ENCODE data around the gene FAM168B.
A peak's percentile ranks its signal among the peaks of the same experiment; 100 is the strongest.

The FAM168B gene

DNA sequence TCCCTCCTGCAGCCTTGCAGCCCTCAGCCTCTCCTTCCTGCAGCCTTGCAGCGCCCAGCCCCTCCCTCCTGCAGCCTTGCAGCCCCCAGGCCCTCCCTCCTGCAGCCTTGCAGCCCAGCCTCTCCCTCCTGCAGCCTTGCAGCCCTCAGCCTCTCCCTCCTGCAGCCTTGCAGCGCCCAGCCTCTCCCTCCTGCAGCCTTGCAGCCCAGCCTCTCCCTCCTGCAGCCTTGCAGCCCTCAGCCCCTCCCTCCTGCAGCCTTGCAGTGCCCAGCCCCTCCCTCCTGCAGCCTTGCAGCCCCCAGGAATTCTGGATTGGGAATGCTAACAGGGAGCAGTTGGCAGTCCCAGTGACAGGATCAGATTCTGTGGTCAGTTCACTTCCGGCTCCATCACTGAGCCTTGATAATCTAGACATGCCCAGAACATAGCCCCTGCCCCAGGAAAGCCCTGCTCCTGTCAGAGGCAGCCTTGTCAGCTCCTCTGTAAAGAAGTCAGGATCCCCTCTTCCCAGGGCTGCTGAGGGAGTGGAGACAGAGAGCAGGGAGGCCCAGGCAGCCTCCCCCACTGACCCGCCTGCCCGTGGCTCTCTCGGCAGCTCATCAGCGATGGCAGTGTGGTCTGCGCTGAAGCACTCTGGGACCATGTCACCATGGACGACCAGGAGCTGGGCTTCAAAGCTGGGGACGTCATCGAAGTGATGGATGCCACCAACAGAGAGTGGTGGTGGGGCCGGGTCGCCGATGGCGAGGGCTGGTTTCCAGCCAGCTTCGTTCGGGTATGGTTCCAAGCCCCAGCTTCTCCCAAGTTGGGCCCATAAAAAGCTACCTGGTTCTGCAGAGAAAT lies 54.8 kb downstream of the FAM168B start:
- DNase-seq = no peak

DNA sequence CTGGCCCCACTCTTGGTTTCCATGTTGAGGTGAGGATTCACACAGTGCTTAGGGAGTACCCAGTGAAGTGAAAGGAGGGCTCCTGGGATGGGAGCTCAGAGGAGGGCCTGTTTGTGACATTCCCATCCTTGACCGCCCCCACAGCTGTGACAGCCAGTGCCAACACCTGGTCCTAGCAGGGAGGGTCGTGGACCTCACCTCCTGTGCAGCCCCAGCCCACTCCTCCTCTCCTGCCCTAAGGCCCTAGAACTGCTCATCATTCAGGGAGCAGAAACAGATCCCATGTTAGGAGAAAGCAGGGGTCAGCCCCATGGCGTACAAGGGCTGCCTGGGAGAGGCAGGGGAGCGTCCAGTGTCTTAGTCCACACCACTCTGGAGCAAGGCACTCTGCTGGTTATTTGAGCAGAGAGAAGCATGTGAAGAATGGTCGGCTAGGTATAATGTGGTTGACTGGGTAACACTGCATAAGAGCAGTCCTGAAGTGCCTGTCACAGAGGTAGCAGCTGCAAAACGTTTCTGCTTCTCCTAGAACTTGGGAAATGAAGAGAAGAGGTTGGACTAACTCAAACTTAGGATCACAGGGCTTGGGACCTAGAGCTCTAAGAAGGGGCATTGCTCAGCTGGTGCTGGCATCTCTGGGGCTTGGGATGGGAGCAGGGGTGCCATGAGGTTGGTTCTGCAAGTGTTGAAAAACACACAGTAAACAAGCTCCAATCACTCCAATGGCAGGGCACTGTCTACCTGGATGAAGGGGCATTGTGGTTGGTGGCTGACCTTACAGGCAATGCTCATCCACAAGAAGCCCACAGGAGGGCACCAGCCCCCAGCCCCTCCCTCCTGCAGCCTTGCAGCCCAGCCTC lies 55.6 kb downstream of the FAM168B start:
- DNase-seq = no peak

DNA sequence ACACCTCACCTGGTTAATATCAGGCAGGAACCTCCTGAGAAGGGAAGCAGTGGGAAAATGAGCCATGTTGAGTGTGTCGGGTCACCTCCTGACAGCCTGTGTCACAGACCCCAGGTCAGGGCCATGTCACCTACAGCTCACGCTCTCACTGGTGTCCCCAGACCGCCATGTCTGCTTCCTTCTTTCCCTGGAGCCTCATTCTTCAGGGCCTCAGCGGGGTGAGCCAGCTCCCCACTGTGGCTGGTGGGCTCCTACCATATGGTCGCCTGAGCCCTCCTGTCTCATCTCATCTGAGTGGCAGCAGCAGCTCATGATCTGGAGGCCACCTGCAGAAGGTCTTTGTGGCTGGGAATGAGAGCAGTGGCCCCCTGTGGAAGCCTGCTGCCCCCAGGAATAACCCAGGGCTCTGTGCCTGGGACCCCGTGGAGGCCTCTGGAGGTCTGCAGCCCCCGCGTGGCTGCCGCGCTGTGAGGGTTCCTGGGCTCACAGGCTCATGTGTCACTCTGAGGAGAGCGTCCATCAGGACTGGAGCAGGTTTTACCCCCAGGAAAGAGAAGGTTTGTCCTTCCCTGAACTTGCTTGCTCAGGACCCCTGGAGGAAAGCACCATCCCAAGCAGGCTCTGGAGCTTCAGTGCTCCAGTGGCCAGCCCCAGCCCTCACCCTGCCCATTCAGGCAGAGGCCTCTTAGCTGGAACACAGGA lies 56.4 kb downstream of the FAM168B start:
- no peak for DNase-seq

DNA sequence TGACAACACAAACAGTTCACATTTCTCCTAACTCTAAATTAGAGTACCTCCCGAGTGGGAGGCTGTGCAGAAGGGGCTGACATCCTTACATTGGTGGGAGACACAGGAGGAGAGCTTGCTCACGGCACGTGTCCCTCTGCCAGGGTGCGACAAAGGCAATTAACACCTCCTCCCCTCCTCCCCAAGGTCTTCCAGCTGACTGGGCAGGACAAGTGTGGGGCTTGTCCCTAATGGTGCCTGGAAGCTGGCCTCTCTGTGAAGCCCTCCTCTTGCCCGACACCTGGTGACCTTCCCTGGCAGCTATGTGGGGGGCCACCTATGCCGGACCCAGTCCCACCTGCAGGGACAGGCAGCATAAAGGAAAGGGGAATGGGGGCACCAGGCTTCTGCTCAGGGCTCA lies 57.0 kb downstream of the FAM168B start:
- DNase-seq = no peak

DNA sequence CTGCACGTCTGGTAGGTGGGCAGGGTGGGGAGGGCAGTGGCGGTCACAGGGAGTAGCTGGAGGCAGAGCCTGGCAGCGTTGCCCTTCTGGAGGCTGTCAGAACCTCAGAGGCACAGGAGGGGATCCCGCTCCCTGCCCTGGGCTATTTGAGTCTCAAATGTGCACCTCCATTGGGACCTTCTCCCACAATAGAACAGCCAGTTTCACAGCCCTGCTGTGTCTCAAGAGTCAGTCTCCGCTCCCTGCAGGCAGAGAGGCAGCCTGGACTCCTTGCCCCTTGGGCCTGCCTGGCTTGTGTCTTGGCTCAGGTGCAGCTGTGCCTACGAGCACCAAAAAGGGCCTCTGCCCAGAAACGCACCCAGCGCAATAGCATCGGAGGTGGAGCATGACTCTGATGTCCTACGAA lies 57.4 kb downstream of the FAM168B start:
- DNase-seq = no peak

DNA sequence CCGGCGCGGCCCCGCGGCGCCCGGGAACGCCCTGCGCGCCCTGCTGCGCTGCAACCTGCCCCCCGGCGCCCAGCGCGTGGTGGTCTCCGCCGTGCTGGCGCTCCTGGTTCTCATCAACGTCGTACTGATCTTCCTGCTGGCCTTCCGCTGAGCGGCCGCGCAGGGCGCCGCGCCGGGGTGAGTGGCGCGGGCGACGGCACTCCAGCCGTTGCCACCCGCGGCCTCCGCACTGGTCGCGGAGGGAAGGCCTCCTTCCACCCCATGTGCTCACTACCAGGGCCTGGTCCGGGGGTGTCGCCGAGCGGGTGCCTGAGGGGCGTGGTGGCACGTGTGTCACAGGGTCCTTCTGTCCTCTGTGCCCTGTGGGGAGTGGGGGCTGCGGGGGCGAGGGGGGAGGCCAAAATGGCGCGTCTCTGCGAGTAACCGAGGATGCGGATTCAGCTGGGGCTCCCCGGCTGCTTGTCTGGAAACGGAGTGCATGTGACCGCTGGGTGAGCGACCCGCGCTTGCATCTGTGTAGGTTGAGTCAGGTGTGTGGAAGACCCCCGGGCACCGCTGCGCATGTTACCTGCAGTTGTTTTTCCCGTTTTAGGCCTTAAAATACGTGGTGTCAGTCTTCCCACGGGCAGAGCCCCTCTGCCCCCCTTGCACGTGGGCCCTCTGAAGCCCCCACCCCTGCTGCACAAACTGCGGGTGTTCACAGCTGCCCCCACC lies 58.0 kb downstream of the FAM168B start:
- DNase-seq = no peak

DNA sequence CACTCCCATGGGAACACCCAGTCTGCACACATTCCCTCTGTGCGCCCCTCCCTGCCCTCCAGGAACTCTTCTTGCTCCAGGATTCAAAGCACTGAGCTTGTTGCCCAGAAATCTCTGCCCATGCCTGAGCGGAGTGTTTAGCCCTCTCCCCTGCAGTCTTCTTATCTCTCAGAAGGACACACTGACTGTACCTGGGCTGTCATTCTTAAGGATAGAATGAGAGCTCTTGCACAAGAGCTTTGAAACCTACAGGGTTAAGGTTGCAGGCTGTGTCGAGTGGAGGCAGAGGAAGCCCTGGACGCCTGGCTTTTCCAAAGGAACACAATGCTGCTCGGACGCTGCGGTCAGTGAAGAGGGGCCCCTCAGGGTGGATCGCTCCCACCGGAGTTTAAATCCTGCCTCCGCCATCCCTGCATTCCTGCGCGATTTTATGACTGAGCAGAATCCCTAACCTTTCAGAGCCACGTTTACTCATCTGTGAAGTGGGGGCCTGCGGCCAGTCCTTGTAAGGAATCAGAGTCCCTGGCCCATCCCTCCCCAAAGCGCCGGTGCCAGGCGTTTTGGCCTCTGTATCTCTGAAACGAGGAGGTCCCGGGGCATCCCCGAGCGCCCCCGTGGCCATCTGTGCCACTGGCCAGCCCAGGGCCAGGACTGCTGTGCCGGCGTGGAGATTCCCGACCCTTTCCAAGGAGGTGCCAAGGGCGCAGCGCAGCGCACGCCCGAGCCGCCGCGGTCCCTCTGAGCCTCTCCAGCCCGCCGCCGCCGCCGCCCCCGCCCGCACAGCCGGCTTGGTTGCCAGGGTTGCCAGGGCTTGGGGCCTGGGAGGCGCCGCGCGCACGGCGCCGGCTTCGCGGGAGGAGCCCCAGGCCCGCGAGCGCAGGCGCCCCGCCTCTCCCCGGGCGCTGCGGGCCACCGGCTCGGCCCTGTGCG lies 58.9 kb downstream of the FAM168B start:
- peak; percentile 45 for DNase-seq

DNA sequence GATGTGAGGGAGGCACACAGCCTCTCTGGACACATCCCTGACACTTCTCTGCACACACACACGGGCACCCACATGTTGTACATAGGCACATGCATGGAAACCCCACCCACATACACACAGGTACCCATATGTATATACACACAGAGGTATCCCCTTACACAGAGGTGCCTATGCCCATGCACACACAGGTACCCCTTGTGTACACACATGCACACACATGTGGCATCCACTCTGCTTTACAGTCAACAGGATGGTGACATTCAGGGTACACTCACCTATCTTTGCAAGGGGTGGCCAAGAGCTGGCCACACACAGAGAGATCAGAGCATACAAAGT lies 59.5 kb downstream of the FAM168B start:
- no peak for DNase-seq

DNA sequence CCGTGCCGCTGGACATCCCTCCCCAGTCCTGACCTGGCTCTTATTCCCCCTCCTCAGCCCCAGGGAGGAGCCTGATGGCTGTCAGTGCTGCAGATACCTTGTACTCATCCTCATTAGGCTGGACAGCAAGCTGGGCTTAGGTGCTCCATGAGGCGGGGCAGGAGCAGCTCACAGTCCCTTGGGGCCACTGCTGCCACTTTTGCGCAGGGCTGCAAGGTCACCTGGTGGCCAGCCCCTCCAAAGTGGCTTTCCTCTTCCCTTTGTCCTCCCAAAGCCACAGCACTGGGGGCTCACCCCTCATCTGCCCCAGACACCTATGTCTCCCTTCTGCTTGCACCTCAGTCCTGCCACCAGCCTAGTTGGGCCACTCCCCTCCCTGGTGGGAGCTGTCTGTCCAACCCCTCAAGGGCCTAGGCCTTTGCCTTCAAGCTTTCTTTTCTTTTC lies 60.8 kb downstream of the FAM168B start:
- DNase-seq = no peak

DNA sequence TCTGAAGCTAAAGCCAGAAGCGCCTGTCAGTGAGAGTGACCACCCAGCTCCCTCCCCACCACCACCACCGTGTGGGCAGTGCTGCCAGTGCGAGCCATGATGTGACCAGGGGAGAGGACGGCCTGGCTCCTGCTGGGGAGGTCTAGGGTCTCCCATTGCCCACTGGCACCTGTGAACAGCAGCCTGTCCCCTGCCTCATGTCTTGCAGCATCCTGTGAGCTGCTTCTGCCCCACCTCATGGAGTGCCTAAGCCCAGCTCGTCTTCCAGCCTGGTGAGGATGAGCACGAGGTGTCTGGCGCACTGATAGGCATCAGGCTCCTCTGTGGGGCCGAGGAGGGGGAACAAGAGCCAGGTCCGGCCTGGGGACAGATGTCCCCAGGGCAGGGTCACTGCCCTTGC lies 61.4 kb downstream of the FAM168B start:
- DNase-seq = no peak

DNA sequence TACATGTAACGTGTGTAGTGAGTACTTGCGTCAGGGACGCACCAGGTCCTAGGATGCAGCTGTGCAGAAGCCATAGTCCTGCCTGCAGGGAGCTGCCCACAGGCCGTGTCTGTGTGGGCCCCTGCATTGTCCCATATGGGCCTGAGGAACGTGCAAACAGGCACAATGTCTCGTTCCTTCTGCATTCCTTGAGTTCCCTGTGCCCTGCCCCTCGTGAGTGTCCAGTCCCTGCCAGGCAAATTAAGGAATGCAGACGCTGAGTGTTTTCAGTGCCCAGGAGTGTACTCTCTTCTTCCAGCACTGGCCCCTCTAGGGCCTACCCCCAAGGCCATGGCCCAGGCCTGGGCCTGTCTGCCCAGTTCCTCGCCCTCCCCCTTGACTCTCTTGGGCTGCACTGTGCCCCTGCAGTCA lies 61.8 kb downstream of the FAM168B start:
- DNase-seq = no peak

DNA sequence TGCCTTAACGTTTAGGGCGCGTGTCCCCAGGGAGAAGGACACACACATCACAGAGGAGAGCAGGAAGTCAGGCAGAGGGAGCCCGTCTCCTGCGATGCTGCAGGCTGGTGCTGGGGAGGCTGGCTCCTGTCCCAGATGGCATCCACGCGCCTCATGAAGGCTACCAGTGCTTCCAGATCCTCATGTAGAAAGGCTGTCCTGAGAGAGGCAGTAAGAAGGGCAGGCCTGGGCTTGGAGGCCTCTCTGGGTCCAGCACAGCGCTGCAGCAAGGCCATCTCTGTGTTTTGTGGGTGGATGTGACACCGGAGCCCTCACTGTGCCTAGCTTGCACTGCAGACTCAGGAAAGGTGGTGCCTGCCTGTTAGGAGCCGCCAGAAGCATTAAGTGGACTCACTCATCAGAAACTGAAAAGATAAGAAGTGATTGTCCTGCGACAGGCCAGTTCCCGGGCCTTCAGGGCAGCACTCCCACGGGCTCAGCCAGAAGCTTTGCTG lies 62.7 kb downstream of the FAM168B start:
- DNase-seq = no peak

DNA sequence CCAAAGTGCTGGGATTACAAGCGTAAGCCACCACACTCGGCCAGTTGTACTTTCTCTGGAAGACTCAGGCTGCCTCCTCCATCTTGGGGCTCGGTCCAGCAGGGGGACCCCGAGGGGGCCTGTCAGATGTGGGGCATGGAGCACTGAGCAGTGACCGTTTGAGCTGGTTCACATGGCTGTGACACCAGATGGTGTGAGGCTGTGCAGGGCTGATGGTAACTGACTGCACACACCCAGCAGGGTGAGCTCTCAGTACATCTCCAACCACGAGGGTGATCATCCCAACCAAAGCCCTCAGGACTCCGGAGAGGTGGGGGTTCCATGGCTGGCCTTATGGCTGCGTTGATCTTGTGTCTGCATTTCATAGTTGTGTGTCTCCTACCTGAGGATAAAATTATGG lies 63.4 kb downstream of the FAM168B start:
- no peak for DNase-seq

DNA sequence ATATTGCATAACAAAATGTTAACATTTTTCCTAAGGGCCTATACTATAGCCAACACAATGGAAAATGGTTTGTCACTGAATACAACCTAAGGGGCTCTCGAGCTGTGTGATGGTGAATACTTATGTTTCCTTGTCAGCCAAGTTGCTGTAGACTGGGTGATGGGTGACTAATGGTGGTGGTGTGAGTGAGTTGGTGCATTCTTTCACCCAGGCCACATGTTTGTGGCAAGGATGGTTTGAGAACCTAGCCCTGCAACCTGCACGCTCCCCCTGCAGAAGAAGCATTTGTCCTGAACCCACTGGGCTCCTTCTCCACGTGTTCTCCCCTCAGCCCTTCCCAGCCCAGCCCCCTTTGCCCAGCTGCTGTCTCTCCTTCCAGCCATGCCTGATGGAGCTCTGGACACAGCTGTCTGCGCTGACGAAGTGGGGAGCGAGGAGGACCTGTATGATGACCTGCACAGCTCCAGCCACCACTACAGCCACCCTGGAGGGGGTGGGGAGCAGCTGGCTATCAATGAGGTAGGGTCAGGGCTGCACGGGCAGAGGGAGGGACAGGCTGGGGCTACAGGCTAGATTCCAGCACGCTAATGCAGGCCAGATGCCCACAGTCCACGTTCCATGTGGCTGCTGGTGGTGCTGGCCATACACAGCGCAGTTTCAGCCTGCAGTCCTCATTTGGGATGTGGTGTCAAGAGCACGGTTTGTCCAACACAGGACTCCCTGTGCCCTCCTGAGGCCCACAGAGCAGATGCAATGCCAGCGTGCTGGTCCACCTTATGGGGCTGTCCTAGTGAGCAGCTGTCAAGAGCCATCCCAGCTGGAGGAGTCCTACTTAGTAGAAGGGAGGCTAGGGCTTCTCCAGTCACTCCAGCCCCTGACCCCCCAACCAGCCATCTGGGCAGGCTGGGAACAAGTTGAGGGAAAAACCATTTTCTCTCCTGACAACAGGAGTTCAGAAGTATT lies 65.4 kb downstream of the FAM168B start:
- DNase-seq = no peak

DNA sequence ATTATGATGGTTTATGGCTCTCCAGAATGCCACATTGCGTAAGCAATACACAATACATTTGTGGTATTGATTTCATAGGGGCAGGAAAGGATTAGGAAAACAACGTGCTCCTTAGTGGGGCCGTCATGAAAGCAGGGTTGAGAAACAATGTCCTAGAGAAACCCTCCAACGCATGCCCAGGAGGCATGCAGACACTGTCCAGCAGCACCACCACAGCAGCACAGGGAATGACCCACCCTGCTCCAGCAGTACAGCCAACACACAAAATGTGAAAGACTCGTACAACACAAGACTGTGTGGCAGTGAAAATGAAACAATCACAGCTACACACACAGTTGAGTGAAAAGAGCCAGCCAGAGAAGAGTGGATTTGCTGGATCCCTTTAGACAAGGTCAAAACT lies 66.3 kb downstream of the FAM168B start:
- DNase-seq = no peak

DNA sequence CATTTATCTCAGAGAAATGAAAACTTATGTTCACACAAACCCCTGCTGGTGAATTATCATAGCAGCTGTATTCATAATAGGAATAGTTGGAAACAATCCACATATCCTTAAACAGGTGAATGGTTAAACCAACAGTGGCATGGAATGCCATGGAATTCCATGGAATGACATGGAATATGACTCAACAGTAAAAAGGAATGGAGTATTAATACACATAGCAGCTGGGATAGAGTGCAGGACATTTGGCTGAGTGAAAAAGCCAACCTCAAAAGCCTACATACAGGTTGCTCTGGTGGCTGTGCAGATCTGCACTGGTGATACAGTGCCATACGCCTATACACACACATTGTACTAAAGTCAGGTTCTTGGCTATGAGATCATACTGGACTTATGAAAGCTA lies 69.5 kb downstream of the FAM168B start:
- DNase-seq = no peak

DNA sequence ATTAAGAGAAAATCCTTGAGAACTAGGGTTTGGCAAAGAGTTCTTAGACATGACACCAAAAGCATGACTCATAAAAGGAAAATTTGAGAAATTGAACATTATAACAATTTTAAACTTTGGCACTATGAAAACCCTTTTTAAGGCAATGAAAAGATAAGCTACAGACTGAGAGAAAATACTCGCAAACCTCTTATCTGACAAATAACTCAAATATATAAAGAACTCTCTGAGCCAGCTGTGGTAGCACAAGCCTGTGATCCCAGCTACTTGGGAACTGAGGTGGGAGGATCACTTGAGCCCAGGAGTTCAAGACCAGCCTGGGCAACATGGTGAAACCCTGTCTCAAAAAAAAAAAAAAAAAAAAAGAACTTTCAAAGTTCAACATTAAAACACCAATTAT lies 70.5 kb downstream of the FAM168B start:
- no peak for DNase-seq

DNA sequence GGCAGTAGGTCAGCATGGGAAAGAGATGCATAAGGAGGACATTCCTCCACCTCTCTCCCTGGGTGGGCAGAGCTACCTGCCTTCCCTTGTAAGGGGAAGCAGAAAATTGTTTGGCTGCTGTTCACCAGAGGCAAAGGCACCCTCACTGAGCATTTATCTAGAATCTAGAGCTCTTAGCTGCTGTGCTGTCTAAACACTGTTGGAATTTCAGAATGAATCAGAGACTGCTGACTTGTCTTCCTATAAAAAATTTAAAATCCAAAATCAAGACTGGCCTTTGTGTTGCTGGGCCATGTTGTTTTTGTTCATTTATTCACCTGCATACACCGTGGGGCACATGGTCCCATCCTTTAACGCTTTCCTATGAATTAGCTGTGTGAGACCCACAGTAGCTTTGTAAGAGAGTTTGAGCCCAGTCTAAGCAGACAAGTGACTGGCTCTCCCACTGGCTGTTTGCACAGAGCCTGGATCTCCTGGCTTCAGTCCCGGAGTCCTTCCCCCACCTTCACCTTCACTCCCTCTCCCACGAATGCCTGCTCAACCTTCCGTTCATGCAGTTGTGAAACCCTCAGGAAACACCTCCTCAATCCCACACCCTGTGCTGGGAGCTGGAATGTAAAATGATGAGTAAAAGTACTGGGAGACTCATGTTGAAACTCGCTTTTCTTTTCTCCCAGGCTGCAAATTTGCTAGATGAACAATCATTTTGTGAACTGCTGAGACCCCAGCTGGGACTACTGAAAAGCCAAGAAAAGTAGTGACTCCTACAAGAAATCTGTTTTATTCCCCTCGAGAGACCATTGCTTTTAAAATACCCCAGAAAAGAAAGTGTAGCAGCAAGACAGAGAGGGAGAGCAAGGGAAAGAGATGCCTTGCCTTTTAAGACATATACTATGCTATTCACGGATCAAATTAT lies 76.2 kb downstream of the FAM168B start:
- DNase-seq = no peak

DNA sequence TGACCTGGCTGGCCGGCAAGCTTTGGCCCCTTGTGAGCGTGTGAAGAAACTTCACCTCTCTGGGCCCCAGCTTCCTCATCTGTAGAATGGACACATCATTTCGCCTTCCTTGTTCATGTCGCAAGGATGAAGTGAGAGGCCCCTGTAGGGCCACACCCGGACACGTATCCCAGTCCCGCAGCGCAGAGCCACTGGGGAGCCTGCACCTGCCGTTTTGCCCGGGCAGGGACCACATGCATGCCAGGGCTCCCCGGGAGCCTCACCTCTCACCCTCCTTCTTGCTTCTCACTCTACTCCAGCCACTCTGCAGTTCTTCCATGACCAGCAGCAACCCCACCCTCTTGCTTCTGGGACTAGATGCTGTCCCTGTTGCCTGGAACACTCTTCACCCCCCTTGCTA lies 77.5 kb downstream of the FAM168B start:
- no peak for DNase-seq
